ENCODE results near the gene ATRNL1. TPM values are rescaled to one million over a fixed set of nuclear protein-coding genes. Genes with fewer than 3 reads are reported as not detected.

ATRNL1 gene
- total and polyA plus RNA-seq, 4 donors, result 0.40 to 26.9 (median 5.3) TPM

DNA sequence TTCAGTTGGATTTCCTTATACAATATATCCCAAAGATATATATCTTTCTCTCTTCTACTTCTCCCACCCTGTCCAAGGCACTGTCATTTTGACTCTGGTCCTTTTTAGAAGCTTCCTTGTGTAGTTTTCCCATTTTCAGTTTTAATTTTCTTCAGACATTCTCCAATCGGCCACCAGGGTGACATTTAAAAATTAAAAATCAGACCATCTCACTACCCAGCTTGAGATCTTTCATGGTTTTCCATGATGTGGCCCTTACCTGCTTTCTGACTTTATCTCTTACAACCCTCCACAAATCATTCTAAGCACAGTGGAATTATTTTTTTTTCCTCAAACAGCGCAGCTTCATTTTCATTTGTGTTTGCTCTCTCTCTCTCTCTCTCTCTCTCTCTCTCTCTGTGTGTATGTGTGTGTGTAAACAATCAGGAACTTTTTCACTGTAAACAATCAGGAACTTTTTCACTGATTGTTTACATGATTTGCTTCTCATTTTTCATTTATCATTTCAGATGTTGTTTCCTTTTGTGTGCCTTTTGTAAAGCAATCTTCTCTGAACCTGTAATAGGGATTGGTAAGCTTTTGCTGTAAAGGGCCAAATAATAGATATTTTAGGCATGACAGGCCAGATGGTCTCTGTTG is 348.9 kb downstream of the ATRNL1 start:
- WGBS, result 71% methylated on average over 2 of the region's 2 CpGs

DNA sequence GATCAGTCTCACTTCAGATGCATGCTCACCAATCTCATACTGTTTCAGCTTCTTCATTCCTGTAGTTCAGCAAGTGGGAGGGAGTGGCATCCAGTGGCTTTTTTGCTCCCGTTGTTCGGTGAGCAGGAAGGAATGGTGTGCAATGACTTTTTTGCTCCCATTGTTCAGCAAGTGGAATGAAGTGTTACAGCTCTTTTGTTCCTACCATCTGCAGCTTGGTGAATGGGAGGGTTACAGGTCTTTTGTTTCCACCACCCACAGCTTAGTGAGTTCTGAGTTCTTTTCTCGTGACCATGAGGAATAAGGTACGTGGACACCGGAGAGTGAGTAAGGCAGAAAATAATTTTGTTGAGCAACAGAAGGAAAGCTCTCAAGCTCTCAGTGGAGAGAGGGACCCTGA is 363.6 kb downstream of the ATRNL1 start:
- no peak for DNase-seq (ENCODE audit: low spot score)
- 88% methylated on average over 5 of the region's 5 CpGs for WGBS
- TF ChIP-seq GABPA (IDR thresholded peaks at IDR 0.05 in 1 of 2, conservative IDR thresholded peaks at IDR 0.05 in 1 of 2), result no peak
- no peak for TF ChIP-seq EGR1 (IDR thresholded peaks at IDR 0.05; ENCODE audit: low read depth in 2 of 2)
- TF ChIP-seq HNF4G (IDR thresholded peaks at IDR 0.05), result no peak
- no peak for TF ChIP-seq JUND (IDR thresholded peaks at IDR 0.05)
- TF ChIP-seq, protein P1, sequence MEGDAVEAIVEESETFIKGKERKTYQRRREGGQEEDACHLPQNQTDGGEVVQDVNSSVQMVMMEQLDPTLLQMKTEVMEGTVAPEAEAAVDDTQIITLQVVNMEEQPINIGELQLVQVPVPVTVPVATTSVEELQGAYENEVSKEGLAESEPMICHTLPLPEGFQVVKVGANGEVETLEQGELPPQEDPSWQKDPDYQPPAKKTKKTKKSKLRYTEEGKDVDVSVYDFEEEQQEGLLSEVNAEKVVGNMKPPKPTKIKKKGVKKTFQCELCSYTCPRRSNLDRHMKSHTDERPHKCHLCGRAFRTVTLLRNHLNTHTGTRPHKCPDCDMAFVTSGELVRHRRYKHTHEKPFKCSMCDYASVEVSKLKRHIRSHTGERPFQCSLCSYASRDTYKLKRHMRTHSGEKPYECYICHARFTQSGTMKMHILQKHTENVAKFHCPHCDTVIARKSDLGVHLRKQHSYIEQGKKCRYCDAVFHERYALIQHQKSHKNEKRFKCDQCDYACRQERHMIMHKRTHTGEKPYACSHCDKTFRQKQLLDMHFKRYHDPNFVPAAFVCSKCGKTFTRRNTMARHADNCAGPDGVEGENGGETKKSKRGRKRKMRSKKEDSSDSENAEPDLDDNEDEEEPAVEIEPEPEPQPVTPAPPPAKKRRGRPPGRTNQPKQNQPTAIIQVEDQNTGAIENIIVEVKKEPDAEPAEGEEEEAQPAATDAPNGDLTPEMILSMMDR (IDR thresholded peaks at IDR 0.05; ENCODE audit: low read depth, low read length, missing input control), result no peak
- no peak for TF ChIP-seq FOXA1 (IDR thresholded peaks at IDR 0.05)
- TF ChIP-seq, protein P2, sequence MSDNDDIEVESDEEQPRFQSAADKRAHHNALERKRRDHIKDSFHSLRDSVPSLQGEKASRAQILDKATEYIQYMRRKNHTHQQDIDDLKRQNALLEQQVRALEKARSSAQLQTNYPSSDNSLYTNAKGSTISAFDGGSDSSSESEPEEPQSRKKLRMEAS (IDR thresholded peaks at IDR 0.05), result no peak
- TF ChIP-seq, protein P3, sequence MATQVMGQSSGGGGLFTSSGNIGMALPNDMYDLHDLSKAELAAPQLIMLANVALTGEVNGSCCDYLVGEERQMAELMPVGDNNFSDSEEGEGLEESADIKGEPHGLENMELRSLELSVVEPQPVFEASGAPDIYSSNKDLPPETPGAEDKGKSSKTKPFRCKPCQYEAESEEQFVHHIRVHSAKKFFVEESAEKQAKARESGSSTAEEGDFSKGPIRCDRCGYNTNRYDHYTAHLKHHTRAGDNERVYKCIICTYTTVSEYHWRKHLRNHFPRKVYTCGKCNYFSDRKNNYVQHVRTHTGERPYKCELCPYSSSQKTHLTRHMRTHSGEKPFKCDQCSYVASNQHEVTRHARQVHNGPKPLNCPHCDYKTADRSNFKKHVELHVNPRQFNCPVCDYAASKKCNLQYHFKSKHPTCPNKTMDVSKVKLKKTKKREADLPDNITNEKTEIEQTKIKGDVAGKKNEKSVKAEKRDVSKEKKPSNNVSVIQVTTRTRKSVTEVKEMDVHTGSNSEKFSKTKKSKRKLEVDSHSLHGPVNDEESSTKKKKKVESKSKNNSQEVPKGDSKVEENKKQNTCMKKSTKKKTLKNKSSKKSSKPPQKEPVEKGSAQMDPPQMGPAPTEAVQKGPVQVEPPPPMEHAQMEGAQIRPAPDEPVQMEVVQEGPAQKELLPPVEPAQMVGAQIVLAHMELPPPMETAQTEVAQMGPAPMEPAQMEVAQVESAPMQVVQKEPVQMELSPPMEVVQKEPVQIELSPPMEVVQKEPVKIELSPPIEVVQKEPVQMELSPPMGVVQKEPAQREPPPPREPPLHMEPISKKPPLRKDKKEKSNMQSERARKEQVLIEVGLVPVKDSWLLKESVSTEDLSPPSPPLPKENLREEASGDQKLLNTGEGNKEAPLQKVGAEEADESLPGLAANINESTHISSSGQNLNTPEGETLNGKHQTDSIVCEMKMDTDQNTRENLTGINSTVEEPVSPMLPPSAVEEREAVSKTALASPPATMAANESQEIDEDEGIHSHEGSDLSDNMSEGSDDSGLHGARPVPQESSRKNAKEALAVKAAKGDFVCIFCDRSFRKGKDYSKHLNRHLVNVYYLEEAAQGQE (IDR thresholded peaks at IDR 0.05), result no peak
- no peak for TF ChIP-seq RXRA (IDR thresholded peaks at IDR 0.05)
- no peak for TF ChIP-seq TAF1 (conservative IDR thresholded peaks at IDR 0.05)
- TF ChIP-seq YY1 (IDR thresholded peaks at IDR 0.05), result no peak
- no peak for TF ChIP-seq NR2F2 (IDR thresholded peaks at IDR 0.05)
- no peak for TF ChIP-seq HNF4A (conservative IDR thresholded peaks at IDR 0.05)
- no peak for TF ChIP-seq SP1 (IDR thresholded peaks at IDR 0.05)
- TF ChIP-seq FOXA2 (IDR thresholded peaks at IDR 0.05), result no peak
- TF ChIP-seq RAD21 (IDR thresholded peaks at IDR 0.05), result no peak
- TF ChIP-seq, protein P4, sequence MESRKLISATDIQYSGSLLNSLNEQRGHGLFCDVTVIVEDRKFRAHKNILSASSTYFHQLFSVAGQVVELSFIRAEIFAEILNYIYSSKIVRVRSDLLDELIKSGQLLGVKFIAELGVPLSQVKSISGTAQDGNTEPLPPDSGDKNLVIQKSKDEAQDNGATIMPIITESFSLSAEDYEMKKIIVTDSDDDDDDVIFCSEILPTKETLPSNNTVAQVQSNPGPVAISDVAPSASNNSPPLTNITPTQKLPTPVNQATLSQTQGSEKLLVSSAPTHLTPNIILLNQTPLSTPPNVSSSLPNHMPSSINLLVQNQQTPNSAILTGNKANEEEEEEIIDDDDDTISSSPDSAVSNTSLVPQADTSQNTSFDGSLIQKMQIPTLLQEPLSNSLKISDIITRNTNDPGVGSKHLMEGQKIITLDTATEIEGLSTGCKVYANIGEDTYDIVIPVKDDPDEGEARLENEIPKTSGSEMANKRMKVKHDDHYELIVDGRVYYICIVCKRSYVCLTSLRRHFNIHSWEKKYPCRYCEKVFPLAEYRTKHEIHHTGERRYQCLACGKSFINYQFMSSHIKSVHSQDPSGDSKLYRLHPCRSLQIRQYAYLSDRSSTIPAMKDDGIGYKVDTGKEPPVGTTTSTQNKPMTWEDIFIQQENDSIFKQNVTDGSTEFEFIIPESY (IDR thresholded peaks at IDR 0.05), result no peak

More for the DNA sequence above, 348.9 kb downstream of the ATRNL1 start:
- Histone ChIP-seq H3K27ac (ENCODE audit: low read depth in 1 of 2, low read length in 2 of 2) (no peak overlapping the region), H3K9me3 (ENCODE audit: control insufficient read depth in 4 of 4, low read length in 3 of 4) (no peaks in the 10 kb centered on the region), H3K4me3 (ENCODE audit: low read depth in 1 of 3, low read length in 3 of 3) (no peak overlapping the region), H3K4me1 (ENCODE audit: control insufficient read depth in 4 of 4, insufficient read depth in 4 of 4, low read length in 3 of 4) (no peaks in the 10 kb centered on the region), H3K36me3 (ENCODE audit: control insufficient read depth in 4 of 4, insufficient read depth in 3 of 4, low read depth in 1 of 4, low read length in 3 of 4) (no peaks in the 10 kb centered on the region), H3K9ac (ENCODE audit: low read depth in 1 of 2, low read length in 2 of 2) (no peak overlapping the region), H3K27me3 (ENCODE audit: control insufficient read depth in 4 of 4, insufficient read depth in 4 of 4, low read length in 3 of 4) (no peaks in the 10 kb centered on the region)
- no peak for DNase-seq (ENCODE audit: low spot score)
- TF ChIP-seq RAD21 (IDR thresholded peaks at IDR 0.05) (no peak), FOXA1 (IDR thresholded peaks at IDR 0.05) (no peak), RXRA (IDR thresholded peaks at IDR 0.05) (no peak)
- TF ChIP-seq, protein P4 (IDR thresholded peaks at IDR 0.05), result no peak
- TF ChIP-seq, protein P1 (IDR thresholded peaks at IDR 0.05; ENCODE audit: low read depth, low read length, missing input control), result peak; percentile 11

More for the DNA sequence above, 363.6 kb downstream of the ATRNL1 start:
- Histone ChIP-seq H3K4me1 (ENCODE audit: control insufficient read depth in 4 of 4, insufficient read depth in 4 of 4, low read length in 3 of 4) (no peaks in the 10 kb centered on the region), H3K27ac (ENCODE audit: low read depth in 1 of 2, low read length in 2 of 2) (no peak overlapping the region), H3K9ac (ENCODE audit: low read depth in 1 of 2, low read length in 2 of 2) (no peak overlapping the region), H3K4me3 (ENCODE audit: low read depth in 1 of 3, low read length in 3 of 3) (no peak overlapping the region), H3K9me3 (ENCODE audit: control insufficient read depth in 4 of 4, low read length in 3 of 4) (peaks cover 0 to 5% (median 0%) of the 10 kb centered on the region in 4 donors), H3K27me3 (ENCODE audit: control insufficient read depth in 4 of 4, insufficient read depth in 4 of 4, low read length in 3 of 4) (no peaks in the 10 kb centered on the region), H3K36me3 (ENCODE audit: control insufficient read depth in 4 of 4, insufficient read depth in 3 of 4, low read depth in 1 of 4, low read length in 3 of 4) (no peaks in the 10 kb centered on the region)

Data from liver (tissue), 9 donors.